NCI-H1105 treated with DMSO at 0.1 percent for 48 hours (cell line): ENCODE measurements around the gene SLC12A7.

Source experiments
- DNase-seq: peaks from one replicate; lab custom pipeline; 2025; lab: John Stamatoyannopoulos, UW

Gene SLC12A7

GRCh38 chr5:1018596-1018995 is 93.3 kb downstream of the SLC12A7 start:
- DNase-seq = no peak

- no peak for DNase-seq
These were observed 94.0 kb downstream of the SLC12A7 start for GRCh38 chr5:1017691-1018455.

- DNase-seq = no peak
These were observed 94.8 kb downstream of the SLC12A7 start for GRCh38 chr5:1017056-1017455.

- no peak for DNase-seq
These were observed 95.4 kb downstream of the SLC12A7 start for GRCh38 chr5:1016476-1016875.

GRCh38 chr5:1016036-1016435 is 95.8 kb downstream of the SLC12A7 start:
- no peak for DNase-seq

GRCh38 chr5:1015507-1015906 is 96.4 kb downstream of the SLC12A7 start:
- no peak for DNase-seq

- no peak for DNase-seq
These were observed 97.1 kb downstream of the SLC12A7 start for GRCh38 chr5:1014781-1015221.

GRCh38 chr5:1014346-1014745 is 97.5 kb downstream of the SLC12A7 start:
- DNase-seq = no peak

- no peak for DNase-seq
These were observed 97.9 kb downstream of the SLC12A7 start for GRCh38 chr5:1013948-1014301.

GRCh38 chr5:1013238-1013947 is 98.5 kb downstream of the SLC12A7 start:
- DNase-seq = no peak

GRCh38 chr5:1012900-1013237 is 99.0 kb downstream of the SLC12A7 start:
- no peak for DNase-seq

- no peak for DNase-seq
These were observed 99.5 kb downstream of the SLC12A7 start for GRCh38 chr5:1012313-1012841.

GRCh38 chr5:1011741-1012312 is 100.0 kb downstream of the SLC12A7 start:
- DNase-seq = no peak

- DNase-seq = peak; percentile 71
These were observed 100.6 kb downstream of the SLC12A7 start for GRCh38 chr5:1011226-1011631.

- DNase-seq = peak; percentile 62
These were observed 101.2 kb downstream of the SLC12A7 start for GRCh38 chr5:1010641-1011046.

GRCh38 chr5:1010181-1010510 is 101.7 kb downstream of the SLC12A7 start:
- DNase-seq = no peak

GRCh38 chr5:1009359-1010180 is 102.3 kb downstream of the SLC12A7 start:
- DNase-seq = no peak

GRCh38 chr5:1008451-1009358 is 103.2 kb downstream of the SLC12A7 start, which contains the start of gene NKD2:
TSS of gene NKD2 (plus strand) at chr5:1008802. CDS start at chr5:1009058, 256 bp downstream.
- DNase-seq = peak; percentile 27

- no peak for DNase-seq
These were observed 104.0 kb downstream of the SLC12A7 start for GRCh38 chr5:1007681-1008450.

GRCh38 chr5:1007221-1007680 is 104.6 kb downstream of the SLC12A7 start:
- no peak for DNase-seq
